DMS153 treated with DMSO at 0.1 percent for 48 hours (cell line): Measurements from ENCODE around the gene ERC1.

ENCODE experiments used
- DNase-seq: peaks from one replicate; lab custom pipeline; 2025; ENCODE audit not compliant: unreplicated experiment; lab: John Stamatoyannopoulos, UW

The ERC1 gene

GRCh38 chr12:1377681-1378080 is 386.7 kb downstream of the ERC1 start:
- DNase-seq, result no peak

DNA sequence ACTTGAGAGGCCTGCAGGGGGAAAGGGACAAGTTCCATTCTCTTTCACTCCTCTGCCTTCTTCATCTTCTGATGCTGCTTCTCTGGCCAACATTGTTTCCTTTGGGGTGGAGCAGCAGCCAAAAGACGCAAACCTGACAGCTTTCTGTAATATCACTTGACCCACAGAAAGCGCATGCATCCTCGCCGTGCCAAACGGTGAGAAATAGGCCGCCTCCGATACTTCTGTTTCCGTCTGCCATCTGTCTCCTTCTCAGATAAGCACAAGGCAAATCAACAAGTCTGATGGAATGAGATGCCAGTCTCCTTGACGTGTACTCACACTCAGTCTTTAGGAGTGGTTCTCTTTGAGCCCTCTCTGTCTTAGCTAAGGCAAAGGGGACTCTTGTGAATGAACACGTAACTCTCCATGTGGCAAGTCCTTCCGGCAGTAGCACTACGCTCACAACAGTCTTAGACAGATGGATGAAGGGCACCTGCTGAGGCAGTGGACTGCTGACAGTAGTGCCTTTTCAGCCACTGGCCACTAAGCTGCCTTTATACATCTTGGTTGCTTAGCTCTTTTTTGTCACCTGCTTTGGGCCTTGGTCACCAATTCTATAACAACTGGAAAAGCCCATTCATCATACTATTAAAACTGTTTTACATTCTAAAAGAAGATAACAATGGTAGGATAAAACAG is 389.3 kb downstream of the ERC1 start:
- no peak for DNase-seq

- DNase-seq, result no peak
Measured at GRCh38 chr12:1382151-1382550, 391.1 kb downstream of the ERC1 start.

DNA sequence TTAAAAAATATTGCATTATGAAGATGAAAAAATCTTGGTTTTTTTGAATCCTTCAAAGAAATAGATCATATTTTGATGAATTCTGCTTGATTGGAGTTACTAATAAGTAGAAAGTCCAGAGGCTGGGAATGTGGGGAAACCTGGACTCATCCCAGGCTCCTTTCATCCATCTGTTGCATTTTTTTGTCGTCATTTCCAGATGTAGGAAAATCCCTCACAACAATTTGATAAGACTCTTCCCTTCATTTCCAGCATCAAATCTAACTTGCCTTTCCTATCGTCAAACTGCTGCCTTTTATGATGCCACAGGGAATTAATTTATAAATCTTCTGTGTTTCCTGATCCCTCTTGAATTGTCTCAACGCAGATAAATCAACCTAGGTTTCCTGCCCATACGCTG is 391.8 kb downstream of the ERC1 start:
- DNase-seq, result no peak

DNA sequence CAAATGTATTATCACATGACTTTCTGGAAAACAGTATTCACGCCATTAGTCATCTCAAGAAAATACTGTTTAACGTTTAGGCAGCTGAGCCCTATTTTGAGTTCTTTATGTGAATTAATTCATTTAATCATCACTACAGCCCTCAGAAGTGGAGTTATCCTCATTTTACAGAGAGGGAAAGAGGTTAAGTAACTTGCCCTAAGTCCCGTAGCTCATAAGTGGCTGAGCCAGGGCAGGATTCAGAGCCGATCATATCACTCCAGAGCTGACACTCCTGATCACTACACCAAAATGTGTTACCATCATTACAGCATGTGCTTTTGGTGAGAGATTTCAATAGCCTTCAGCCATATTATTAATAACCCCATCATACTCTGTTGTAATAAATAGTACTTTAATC is 392.7 kb downstream of the ERC1 start:
- DNase-seq, result no peak

- no peak for DNase-seq
Measured at GRCh38 chr12:1384910-1385309, 393.9 kb downstream of the ERC1 start.

- no peak for DNase-seq
Measured at GRCh38 chr12:1391722-1392121, 400.7 kb downstream of the ERC1 start.

DNA sequence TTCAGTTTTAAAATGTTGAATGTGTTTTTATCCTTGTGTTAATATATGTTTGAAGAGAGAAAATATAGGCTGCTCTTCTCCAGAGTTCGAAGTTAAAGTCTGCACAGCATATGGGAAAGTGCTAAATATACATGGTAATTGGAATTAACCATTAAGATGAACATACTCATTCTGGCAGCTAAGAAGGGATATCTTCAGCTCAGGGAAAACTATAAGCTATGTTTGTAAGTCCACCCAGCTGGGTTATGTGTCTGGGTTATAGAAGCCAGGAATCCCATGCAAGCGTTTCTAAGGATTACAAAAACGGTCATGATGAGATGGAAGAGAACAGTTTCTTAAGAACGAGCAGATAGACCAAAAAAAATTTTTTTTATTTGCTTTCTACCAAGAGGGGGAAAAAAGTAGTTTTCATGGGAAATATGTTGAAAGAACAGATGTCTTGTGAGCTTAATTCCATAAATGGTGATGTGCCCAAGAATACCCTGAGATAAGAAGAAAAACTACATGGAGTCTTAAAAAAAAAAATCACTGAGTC is 404.5 kb downstream of the ERC1 start:
- DNase-seq, result no peak

GRCh38 chr12:1398673-1399072 is 407.6 kb downstream of the ERC1 start:
- DNase-seq, result no peak

DNA sequence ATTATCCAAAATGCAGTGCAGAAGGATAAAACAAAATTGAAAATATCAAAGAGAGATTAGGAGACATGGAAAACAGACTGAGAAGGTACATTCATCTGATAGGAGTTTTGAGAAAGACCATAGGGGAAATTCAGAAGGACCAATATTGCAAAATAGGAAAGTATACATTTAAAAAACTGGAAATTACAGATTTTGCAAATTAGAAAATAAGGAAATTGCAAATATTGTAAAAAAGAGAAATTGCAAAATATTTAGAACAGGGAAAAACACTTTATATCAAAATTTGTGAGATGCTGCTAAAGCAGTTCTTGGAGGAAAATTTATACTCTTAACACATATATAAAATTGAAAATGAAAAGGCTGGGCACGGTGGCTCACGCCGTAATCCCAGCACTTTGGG is 410.9 kb downstream of the ERC1 start:
- DNase-seq, result no peak

DNA sequence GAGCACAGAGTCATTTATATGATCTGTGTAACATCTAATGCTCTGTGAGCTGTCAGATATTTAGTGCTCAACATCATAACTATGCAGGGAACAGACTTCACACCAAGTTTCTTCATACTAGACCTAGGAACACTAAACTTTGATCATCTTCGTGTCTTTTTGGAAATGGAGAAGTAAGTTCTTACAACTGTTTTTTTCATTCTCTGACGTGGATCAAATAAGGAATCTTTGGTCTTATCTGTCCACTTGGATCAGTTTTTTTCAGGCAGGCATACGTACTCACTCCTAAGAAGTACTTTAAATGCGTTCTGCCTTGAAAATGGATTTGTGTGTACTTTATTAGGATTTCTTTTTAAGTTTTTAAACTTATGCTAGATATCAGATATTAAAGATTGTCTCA is 412.4 kb downstream of the ERC1 start:
- no peak for DNase-seq

DNA sequence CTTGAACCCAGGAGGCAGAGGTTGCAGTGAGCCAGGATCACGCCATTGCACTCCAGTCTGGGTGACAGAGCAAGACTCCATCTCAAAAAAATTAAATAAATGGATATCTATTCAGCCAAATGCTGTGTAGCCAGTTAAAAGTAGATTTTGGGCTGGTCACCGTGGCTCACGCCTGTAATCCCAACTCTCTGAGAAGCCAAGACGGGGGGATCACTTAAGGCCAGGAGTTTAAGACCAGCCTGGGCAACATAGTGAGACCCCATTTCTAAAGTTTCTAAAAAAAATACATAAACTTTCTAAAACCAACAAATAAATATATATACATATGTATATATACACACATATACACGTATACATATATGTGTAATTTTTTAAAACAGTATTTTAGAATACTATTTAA is 414.6 kb downstream of the ERC1 start:
- no peak for DNase-seq

- DNase-seq, result no peak
Measured at GRCh38 chr12:1410794-1411193, 419.8 kb downstream of the ERC1 start.

GRCh38 chr12:1413930-1414329 is 422.9 kb downstream of the ERC1 start:
- DNase-seq, result no peak

DNA sequence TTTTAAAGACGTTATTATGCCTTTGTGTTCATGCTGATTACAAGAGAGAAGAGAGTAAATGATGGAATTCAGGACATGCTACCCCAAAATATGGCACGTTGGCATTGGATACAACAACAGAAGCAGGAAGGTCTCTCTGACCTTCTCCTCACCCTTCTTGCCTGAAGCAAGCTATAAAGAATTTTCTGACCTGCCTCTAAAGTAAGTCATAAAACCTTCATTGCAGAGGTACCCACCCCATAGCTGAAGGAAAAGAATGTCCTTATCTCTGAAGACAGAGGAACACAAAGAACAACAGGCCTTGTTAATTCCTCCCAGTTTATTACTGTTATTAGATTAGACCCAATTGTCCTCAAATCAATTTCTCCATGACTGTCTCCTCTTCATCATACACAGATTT is 427.1 kb downstream of the ERC1 start:
- DNase-seq, result no peak

DNA sequence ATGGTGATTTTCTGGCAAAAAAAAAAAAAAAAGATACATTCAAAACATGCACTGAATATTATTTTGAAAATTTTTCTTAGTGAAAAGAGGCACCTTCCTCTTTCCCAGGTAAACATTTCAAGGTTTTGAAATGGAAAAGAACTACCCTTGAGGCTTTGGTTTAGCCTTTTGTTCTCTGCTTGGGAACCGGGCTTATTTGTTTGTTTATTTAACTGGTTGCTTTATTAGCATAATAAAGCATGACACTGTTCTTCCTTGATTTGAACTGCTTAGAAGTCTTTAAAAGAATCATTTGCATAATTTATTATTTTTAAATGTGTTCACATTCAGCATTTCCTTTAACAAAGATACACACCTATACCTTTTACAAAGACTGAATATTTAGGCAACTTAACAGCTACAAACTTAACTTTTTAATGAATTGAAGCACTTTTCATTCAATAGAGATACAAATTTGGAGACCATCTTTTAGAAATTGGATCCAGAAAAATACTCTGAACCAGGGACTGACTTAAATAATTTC is 428.9 kb downstream of the ERC1 start:
- no peak for DNase-seq

- no peak for DNase-seq
Measured at GRCh38 chr12:1421091-1421846, 430.2 kb downstream of the ERC1 start.

DNA sequence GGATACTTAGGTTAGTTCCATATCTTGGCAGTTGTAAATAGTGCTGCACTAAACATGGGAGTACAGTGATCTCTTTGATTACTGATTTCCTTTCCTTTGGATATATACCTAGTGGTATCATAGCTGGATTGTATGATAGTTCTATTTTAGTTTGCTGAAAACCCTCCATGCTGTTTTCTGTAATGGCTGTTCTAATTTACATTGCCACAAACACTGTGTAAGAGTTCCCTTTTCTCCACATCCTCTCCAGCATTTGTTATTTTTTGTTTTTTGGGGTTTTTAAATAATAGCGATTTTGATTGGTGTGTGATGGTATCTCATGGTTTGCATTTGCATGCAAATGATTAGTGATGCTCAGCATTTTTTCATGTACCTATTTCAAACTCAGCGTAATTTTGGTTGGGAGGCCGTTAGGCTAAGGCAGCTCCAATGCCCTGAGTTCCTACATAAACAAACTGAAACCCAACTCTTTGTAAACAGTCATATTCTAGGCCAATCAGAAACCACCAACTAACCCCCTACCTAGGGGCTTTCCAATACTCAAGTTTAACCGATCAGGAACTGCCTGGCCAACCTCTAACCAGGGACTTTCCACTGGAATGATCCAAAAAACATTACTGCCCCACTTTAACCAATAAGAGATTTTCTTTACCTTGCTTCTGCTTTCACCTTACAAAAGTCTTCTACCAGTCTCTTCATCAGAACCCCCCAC is 431.7 kb downstream of the ERC1 start:
- DNase-seq, result no peak

GRCh38 chr12:1424674-1425395 is 433.8 kb downstream of the ERC1 start:
- DNase-seq, result no peak

DNA sequence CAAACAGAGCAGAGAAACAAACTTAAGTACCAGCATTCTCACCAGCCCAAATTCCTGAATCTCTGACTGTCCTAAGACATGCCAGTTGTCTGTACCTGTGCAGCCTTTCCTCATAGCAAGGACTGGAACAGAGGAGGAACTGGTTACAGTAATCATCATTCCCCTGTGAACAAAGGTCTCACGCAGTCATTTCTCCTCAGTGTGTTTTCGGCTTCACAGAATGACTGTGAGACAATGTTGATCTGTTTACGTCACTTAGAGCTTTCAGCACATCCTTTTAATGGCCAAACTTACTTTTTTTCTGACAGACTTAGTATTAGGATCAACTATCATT is 434.3 kb downstream of the ERC1 start:
- no peak for DNase-seq

- DNase-seq, result no peak
Measured at GRCh38 chr12:1428671-1429070, 437.6 kb downstream of the ERC1 start.
